OCI-LY7 (cell line): ENCODE measurements around the gene DCAF4L1. TPM values are rescaled to one million over a fixed set of nuclear protein-coding genes. Genes with fewer than 3 reads are reported as not detected.

ENCODE experiments used
- total RNA-seq, 2 experiments: library from RNA; depleted of rRNA in 1 of 2; stranded (reverse); fragments of >200 nt in 1 of 2; shearing (Covaris generic) in 1 of 2; gene quantifications; 2 replicates each; pipeline ENCODE4 v1.2.3, GENCODE V29; 2014 to 2022

Gene DCAF4L1
- total RNA-seq, 2 experiments from 2014 or later, result 0.09 to 0.30 TPM

Other genes with a start within 250 kb of the DCAF4L1 start
- not detected in 2 replicates for gene PHOX2B, start 233.0 kb upstream of the DCAF4L1 start, total RNA-seq (2014; rRNA removed; shearing (Covaris generic))
- gene PHOX2B, start 233.0 kb upstream of the DCAF4L1 start, total RNA-seq (2022), result not detected in 2 replicates
- 21.0 and 25.7 TPM in 2 replicates for gene TMEM33, start 46.3 kb upstream of the DCAF4L1 start, total RNA-seq (2014; rRNA removed; shearing (Covaris generic))
- 43.0 and 46.6 TPM in 2 replicates for gene TMEM33, start 46.3 kb upstream of the DCAF4L1 start, total RNA-seq (2022)
- 33.8 and 60.2 TPM in 2 replicates for gene SLC30A9, start 8.8 kb downstream of the DCAF4L1 start, total RNA-seq (2014; rRNA removed; shearing (Covaris generic))
- 40.8 and 42.5 TPM in 2 replicates for gene SLC30A9, start 8.8 kb downstream of the DCAF4L1 start, total RNA-seq (2022)
- gene BEND4, start 170.9 kb downstream of the DCAF4L1 start, total RNA-seq (2014; rRNA removed; shearing (Covaris generic)), result 18.9 and 21.3 TPM in 2 replicates
- gene BEND4, start 170.9 kb downstream of the DCAF4L1 start, total RNA-seq (2022), result 32.6 and 33.4 TPM in 2 replicates